NCI-H2081 (cell line): Measurements from ENCODE around the gene SIM1.
A peak's percentile ranks its signal among the peaks of the same experiment; 100 is the strongest.

ENCODE experiments used
- DNase-seq, 2 experiments: peaks; one replicate each; lab custom pipeline; 2025; lab: John Stamatoyannopoulos, UW

SIM1 gene

GRCh38 chr6:100472674-100473073 lies 8.0 kb upstream of the SIM1 start:
- no peak for DNase-seq

DNA sequence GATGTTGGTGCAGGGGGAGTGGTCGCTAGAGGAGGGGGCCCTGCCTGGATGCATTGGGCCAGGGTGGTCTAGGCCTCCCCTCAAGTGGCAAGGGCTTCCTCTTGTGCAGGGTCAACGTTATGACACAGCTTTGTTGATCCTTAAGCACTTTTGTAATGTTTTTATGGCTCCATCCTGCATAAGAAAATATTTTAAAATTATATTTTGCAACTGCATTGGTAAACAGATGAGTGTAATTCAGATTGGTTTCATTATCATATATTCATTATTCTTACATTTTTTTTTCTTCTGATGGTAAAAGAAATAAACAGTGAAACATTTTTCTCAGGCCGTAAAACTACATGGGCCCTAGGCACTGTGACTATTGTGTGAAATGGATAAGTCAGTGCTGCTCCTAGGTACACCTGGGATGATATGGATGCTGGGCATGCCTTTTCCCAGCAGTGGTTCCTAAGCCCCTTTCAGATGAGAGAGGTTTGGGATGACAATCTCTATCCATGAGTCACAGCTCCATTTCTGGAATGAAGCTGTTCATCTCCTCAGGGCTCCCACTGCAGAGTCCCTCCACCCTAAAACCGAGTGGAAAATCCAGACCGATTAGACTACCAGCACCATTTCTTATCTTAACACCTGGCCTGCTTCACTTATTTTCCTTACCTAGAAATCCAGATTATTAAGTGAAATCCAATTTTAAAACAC lies 5.8 kb upstream of the SIM1 start:
- DNase-seq: no peak

DNA sequence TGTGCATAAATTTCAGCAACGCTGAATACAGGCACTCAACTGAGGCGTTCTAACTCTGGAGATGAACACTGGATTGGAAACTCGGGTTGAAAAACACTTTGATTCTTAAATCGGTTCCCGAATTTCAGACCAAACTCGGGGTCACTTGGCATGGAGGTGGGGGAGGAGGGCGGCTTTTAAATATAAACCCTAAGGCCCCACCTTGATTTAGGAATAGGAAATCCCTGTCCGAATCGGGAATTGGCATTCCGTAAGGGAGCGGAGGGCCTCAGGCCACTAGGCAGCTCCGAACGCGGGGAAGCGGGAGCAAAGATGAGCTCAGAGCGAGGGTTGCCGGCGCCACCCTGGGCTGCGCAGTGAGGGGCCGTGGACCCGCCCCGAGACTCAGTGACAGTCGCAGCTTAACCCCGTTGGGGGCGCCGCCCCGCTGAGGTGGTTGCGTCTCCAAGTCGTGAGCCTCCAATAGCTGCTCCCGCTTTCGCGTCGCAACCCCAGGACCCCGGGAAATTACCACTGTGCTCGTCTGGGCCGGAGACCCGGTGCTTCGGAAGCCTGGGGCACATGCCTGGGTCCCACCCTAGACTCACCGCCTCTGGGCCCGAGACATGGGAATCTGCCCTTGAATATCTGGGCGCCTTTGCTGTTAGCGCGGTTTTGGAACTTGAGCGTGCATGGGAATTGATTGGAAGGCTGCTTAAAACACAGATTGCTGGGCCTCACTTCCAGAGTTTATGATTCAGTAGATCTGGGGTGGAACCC lies 4.6 kb upstream of the SIM1 start:
- DNase-seq: no peak

GRCh38 chr6:100468016-100468622 lies 3.4 kb upstream of the SIM1 start:
- DNase-seq: no peak

GRCh38 chr6:100467129-100468015 lies 2.7 kb upstream of the SIM1 start:
- DNase-seq: no peak

GRCh38 chr6:100466410-100467128 lies 1.8 kb upstream of the SIM1 start:
- no peak for DNase-seq

- DNase-seq: no peak
These were observed 1.1 kb upstream of the SIM1 start for GRCh38 chr6:100465701-100466409.

DNA sequence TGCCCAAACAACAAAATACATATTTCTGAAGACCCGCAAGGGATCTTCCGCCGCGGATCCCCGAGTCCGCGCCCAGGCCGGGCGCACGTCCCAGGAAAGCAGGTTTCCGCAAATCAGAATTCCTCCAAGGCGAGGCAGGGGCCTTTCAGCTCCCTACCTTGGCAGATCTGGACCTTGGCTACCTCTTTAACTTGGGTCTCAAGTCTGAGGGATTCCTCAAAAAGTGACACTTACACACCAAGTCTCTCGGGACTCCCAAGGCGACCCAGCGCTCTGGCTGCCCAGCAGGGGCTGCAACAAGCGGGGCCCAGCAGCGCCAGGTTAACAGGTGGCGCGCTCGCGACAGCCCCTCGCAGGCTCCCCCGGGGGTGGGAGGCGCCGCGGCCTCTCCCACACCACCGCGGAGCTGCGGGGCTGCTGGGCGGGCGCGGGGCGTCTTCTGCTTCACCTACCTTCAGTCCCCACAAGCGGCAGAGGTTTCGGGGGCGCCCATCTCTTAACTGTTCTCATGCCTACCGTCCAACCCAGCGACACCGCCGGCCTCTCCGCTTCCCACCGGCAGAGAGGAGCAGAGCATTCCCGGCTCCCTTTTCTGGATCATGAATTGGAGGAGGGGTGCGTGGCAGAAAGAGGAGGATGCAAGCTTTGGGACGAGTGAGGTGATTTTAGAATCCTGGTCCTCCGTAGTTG lies 414 bp downstream of the SIM1 start:
- DNase-seq: no peak

DNA sequence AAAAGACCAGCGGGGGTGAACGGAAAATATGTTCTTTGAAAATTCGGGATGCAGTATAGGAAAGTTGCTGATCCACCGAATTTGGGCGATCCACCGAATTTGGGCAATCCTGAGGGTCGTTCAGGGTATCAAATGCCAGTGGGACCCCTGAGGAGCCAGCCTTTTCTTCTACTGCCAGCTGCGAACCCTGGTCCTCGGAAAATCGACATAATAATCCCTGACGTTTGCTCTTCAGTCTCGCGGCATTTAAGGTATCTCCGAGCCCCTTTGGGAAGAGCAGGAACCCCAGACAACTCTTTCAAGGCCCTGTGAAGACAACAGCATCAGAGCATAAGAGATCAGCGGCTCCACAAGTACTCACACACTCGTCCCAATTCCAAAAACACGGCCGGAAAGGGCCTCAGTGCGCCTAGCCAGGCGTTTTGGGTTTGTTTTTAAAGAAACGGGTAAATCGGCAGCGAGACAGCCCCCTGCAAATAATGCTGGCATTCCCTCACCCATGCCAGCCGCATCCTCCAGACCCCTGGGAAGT lies 1.0 kb downstream of the SIM1 start:
- no peak for DNase-seq

- DNase-seq: peak in 1 of 2 experiments; percentile 16
These were observed 1.8 kb downstream of the SIM1 start for GRCh38 chr6:100462706-100463629.

GRCh38 chr6:100461917-100462705 lies 2.6 kb downstream of the SIM1 start:
- DNase-seq: no peak

DNA sequence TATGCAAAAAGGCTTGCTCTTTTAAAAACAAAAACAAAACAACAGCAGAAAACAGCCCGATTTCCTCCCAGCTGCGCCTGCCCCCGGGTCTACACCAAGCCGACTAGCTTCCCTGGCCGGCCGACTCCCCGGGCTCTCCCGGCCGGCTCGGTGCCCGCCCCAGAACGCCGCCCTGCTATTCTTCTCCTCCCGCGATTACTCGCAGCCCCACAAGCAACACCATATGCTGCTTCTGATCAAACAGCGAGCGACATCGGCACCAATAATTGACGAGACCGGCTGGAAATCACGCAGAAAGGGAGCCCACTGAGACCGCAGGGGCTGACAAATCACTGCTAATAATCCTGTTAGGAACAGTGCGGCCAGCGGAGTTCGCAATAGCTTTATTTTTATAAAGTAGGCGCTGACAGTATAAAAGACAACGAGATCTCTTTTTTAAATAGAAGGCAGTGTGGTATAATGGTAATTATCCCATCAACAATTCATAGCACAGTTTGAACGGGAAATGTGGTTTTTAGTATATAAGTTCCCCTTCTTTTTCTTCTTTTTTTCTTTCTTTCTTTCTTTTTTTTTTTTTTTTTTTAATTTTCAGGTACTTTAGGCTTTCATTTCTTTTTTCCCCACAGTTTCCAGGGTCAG lies 3.3 kb downstream of the SIM1 start:
- peak; percentile 67 to 73 for DNase-seq

DNA sequence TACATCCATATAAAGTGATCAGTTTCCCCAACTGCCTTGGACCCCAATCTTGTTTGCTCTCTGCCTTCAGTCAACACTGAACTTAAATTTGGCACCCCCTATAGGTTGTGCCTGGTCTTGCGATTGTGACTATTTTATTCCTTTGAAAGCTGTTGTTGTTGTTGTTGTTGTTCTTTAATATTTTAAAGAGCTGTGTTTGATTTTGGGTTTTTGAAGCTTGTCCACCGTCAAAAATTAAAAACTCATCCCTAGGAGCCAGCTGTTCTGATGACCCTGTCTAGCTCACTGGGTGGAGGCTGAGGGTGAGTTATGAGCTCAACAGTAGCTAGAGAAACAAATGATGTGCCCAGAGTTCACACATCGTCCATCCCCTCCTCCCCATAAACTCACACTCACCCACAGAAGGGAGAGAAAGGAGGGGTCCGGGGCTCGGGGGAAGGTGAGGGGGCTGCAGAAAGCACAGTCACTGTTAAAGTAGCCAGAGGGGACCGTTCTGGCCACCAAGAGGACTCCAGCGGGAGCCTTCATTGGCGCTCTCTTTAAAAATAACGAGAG lies 4.0 kb downstream of the SIM1 start:
- DNase-seq: peak in 1 of 2 experiments; percentile 30

DNA sequence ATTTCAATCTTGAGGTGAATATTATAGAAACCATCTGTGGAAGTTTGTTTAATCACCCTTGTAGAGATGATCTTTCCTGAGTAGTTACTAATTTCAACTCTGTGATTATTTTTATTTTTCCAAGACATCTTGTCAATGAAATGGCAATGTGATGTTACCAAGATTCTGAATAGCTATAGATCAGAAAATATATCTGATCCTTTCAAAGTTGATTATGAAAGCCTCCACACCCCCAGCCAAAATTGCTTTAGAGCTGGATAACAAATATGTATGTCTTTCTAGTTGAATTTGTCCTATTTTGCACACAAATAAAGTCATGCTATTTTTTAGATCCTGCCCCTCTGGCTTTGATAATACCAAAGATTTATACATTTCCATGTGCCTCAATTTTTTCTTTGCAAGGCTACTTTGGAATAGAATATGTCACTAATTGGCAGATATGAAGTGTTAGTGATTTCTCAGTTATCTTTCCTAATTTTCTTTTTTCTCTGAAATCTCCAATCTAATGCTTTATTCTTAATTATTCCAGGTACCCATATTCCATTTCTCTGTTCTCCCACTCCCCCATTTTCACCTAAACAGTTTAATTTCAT lies 5.0 kb downstream of the SIM1 start:
- no peak for DNase-seq

DNA sequence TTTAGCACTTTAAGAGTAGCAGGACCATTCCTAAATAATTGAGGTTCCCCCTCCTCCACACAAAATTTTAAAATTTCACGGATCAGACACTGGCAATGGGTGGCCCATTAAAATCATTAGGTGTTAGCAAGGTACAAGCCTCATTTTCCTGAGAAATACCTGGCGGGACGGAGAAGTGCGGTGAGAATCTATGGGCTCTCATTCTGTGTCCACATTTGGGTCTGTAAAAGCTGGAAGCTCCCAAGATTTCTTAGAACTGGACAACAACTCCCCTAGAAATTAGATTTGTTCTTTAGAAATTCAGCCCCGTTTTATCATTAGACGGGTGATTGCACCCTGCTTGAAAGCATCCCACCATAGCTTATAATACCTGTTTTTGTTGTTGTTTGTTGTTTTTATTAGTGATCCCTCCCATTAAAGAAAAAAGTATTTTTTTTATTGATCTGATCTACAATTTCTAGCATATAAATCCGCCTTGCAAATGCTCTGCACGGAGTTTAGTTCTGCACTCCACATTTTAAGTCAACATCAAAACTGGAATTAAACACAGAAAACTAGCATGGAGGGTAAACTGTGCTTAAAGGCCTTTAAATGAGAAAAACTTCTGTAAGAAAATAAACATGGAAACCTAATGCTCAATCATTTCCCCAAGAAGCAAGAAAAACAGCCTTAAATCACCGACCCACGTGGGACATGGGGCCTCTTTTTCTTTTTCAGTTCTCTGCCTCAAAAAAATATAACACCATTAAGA lies 5.7 kb downstream of the SIM1 start:
- no peak for DNase-seq
